WERI-Rb-1 (cell line): ENCODE measurements around the gene VPS35L.

Experiments used
- DNase-seq: peaks from one replicate; pipeline ENCODE4 v3.0.0-alpha.2; 2020
- H3K27ac ChIP-seq: fragments of 250-450 bp; sonication (Bioruptor Pico); 2 replicates; pipeline ENCODE4 v1.5.1; 2020; ENCODE audit warnings: mild to moderate bottlenecking, moderate library complexity
- H3K27me3 ChIP-seq: fragments of 250-450 bp; sonication (Bioruptor Pico); 2 replicates; pipeline ENCODE4 v1.5.1; 2021; ENCODE audit warnings: mild to moderate bottlenecking, low read depth, moderate library complexity; ENCODE audit not compliant: insufficient read depth, severe bottlenecking
- H3K36me3 ChIP-seq: fragments of 250-450 bp; sonication (Bioruptor Pico); 2 replicates; pipeline ENCODE4 v1.5.1; 2020; ENCODE audit warnings: mild to moderate bottlenecking, moderate library complexity
- H3K4me3 ChIP-seq: 2 replicates; pipeline ENCODE4 v1.5.1; 2011; ENCODE audit warnings: low read depth, mild to moderate bottlenecking, control low read depth, low read length
- H3K9me3 ChIP-seq: fragments of 250-450 bp; sonication (Bioruptor Pico); 2 replicates; pipeline ENCODE4 v1.5.1; 2021; ENCODE audit warnings: mild to moderate bottlenecking, moderate library complexity; ENCODE audit not compliant: severe bottlenecking
- TF ChIP-seq, protein P1 (sequence below): IDR thresholded peaks from 2 replicates; pipeline ENCODE4 v1.5.1; 2011; ENCODE audit warnings: low read depth, mild to moderate bottlenecking, control low read depth, inconsistent platforms, low read length

The VPS35L gene

DNA sequence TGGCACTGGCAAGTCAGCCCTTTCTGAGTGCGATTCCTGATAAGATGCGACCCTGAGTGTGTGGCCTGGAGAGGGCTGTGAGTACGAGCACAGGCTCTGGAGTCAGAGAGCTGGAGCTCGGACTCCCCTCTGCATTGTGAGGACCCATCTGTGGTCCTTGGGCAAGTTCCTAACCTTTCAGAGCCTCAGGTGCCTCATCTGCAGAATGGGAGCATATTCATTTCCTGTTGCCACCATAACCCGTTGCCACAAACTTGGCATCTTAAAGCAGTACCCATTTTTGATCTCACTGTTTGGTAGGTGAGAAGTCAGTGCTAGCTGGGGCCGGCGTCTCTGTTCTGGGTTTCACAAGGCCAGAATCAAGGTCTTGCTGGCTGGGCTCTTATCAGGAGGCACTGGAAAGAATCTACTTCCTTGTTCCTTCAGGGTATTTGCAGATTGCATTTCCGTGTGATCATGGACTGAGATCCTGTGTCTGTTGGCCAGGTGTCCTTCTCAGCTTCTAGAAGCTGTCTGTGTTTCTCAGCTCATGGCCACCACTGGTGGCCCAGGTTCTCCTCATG, 142.3 kb downstream of the VPS35L start:
- TF ChIP-seq, protein P1, sequence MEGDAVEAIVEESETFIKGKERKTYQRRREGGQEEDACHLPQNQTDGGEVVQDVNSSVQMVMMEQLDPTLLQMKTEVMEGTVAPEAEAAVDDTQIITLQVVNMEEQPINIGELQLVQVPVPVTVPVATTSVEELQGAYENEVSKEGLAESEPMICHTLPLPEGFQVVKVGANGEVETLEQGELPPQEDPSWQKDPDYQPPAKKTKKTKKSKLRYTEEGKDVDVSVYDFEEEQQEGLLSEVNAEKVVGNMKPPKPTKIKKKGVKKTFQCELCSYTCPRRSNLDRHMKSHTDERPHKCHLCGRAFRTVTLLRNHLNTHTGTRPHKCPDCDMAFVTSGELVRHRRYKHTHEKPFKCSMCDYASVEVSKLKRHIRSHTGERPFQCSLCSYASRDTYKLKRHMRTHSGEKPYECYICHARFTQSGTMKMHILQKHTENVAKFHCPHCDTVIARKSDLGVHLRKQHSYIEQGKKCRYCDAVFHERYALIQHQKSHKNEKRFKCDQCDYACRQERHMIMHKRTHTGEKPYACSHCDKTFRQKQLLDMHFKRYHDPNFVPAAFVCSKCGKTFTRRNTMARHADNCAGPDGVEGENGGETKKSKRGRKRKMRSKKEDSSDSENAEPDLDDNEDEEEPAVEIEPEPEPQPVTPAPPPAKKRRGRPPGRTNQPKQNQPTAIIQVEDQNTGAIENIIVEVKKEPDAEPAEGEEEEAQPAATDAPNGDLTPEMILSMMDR, result no peak
- Histone ChIP-seq H3K9me3 (no peaks in the 10 kb centered on the region), H3K4me3 (no peak overlapping the region), H3K27ac (no peak overlapping the region), H3K36me3 (peaks cover 60% of the 10 kb centered on the region), H3K27me3 (no peaks in the 10 kb centered on the region)
- DNase-seq, result no peak

DNA sequence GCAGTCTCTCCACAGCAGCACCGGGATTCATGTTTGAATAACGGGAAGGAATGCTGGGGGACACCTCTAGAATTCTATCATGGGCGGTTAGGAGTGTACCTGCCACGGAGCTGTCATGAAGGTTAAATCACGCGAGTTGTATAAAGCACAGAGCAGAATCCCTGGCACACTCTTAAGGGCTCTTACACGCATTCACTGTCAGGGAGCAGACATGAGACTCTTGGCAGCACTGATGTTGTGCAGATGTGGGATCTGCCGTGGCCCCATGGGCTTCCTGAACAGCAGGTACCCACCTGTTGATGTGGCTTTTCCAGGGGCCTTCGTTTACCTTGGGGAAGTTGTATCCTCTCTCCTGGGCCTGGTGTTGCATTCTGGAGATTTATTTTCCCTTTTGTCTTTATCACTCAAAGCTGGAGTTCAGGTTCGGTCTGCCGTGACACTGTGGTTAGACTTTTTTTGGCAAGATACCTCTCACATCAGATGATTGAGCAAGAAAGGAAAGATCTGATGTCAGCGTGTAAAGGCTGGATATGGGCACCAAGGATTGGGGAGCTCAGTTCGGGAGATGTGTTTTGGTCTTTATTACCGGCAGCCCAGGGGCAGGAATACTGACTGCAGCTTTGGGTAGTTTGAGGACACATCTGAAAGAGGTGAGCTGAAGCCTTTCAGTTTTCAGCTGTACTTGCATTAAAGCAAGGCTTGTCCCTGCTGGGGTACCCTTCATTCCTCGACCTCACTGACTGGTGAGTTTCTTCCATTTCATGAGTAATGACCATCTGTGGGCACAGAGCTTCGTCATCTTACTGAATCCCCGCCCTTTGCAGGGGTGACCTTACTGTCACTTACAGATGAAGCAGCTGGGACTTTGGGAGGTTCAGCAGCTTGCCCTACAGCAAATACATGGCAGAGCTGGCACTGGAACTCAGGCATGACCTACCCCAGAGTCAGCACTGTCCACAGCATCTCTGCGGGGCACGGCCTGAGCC, 143.3 kb downstream of the VPS35L start:
- Histone ChIP-seq H3K27me3 (no peaks in the 10 kb centered on the region), H3K36me3 (peaks cover 65% of the 10 kb centered on the region), H3K9me3 (no peaks in the 10 kb centered on the region), H3K27ac (no peak overlapping the region), H3K4me3 (no peak overlapping the region)
- TF ChIP-seq, protein P1, result no peak
- DNase-seq, result no peak

DNA sequence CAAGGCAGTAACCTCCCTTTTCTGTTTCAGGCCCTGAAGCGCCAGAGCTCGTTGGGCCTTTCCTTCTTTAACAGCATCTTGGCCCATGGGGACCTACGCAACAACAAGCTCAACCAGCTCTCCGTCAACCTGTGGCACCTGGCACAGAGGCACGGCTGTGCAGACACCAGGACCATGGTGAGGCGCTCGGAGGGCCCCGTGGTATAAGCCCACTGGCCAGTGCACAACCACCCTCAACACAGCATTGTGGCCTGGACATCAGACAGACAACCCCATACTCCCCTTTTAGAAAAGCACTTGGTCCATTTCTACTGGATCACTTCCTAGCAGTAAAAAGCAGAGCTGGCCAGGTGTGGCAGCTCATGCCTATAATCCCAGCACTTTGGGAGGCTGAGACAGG, 144.0 kb downstream of the VPS35L start:
- Histone ChIP-seq H3K4me3 (no peak overlapping the region), H3K27me3 (no peaks in the 10 kb centered on the region), H3K9me3 (no peaks in the 10 kb centered on the region), H3K36me3 (peaks cover 72% of the 10 kb centered on the region), H3K27ac (no peak overlapping the region)
- DNase-seq, result no peak
- TF ChIP-seq, protein P1, result no peak

DNA sequence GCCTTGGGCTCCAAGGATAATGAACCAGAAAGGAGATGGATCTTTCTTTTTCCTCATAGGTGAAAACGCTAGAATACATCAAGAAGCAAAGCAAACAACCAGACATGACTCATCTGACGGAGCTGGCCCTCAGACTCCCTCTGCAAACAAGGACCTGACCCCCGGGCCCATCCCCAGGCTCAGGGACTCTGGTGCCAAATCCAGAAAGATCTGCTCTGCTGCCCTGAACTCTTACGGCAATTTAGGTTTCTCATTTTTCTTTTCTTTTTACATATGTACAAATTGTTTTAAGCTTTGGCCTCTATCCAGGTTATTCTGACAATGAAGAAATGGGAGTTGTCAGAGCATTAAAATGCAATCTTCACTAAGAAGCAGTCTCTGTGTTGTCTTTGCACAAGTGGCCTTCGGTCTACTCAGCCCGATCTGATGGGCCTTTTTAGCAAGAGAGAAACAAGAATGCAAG, 144.8 kb downstream of the VPS35L start:
- Histone ChIP-seq H3K4me3 (no peak overlapping the region), H3K9me3 (no peaks in the 10 kb centered on the region), H3K27ac (no peak overlapping the region), H3K36me3 (peaks cover 81% of the 10 kb centered on the region), H3K27me3 (no peaks in the 10 kb centered on the region)
- no peak for DNase-seq
- TF ChIP-seq, protein P1, result no peak

DNA sequence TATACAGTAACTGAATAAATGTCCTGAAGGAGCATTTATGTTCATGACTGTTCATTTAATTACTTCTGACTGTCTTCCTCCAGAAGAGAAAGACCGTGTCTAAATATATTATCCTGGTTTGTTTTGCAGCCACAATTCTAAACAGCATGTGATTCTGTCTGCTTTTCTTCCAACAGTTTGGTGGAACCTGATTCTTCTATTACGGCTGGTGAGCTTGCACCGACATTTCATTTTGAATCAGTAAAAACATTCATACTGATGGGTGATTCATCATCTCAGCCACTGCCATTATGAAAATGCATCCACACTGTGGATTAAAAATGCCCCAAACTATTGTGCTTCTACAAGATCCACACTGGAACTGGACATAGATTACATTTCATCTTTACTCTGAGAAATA, 145.6 kb downstream of the VPS35L start:
- Histone ChIP-seq H3K9me3 (no peaks in the 10 kb centered on the region), H3K27me3 (no peaks in the 10 kb centered on the region), H3K4me3 (no peak overlapping the region), H3K27ac (no peak overlapping the region), H3K36me3 (peaks cover 89% of the 10 kb centered on the region)
- no peak for DNase-seq
- TF ChIP-seq, protein P1, result no peak
